NCI-H2171 treated with DMSO at 0.1 percent for 48 hours (cell line): ENCODE results near the gene HAND2.

Source experiments
- DNase-seq: peaks from one replicate; lab custom pipeline; 2025; lab: John Stamatoyannopoulos, UW

The HAND2 gene

GRCh38 chr4:173529477-173530325, at the start of gene HAND2:
HAND2 (minus strand) TSS chr4:173530229; CDS start chr4:173529289, 940 bp downstream.
- DNase-seq, result peak; percentile 71

- no peak for DNase-seq
Measured at GRCh38 chr4:173578956-173579355, 48.9 kb upstream of the HAND2 start.

- no peak for DNase-seq
Measured at GRCh38 chr4:173577963-173578362, 47.9 kb upstream of the HAND2 start.

GRCh38 chr4:173575482-173576152, 45.6 kb upstream of the HAND2 start:
- DNase-seq, result no peak

- DNase-seq, result no peak
Measured at GRCh38 chr4:173573725-173574124, 43.7 kb upstream of the HAND2 start.

GRCh38 chr4:173573286-173573685, 43.3 kb upstream of the HAND2 start:
- DNase-seq, result no peak

- DNase-seq, result no peak
Measured at GRCh38 chr4:173572493-173573129, 42.6 kb upstream of the HAND2 start.

GRCh38 chr4:173571620-173572019, 41.6 kb upstream of the HAND2 start:
- DNase-seq, result no peak

- DNase-seq, result no peak
Measured at GRCh38 chr4:173565281-173565680, 35.3 kb upstream of the HAND2 start.

- DNase-seq, result no peak
Measured at GRCh38 chr4:173564461-173564860, 34.4 kb upstream of the HAND2 start.

- DNase-seq, result no peak
Measured at GRCh38 chr4:173560896-173561295, 30.9 kb upstream of the HAND2 start.

GRCh38 chr4:173556398-173557131, 26.5 kb upstream of the HAND2 start:
- peak; percentile 29 for DNase-seq

GRCh38 chr4:173547889-173548288, 17.9 kb upstream of the HAND2 start:
- no peak for DNase-seq

- no peak for DNase-seq
Measured at GRCh38 chr4:173546776-173547175, 16.7 kb upstream of the HAND2 start.

GRCh38 chr4:173545440-173545839, 15.4 kb upstream of the HAND2 start:
- DNase-seq, result no peak

GRCh38 chr4:173543266-173543665, 13.2 kb upstream of the HAND2 start:
- no peak for DNase-seq

GRCh38 chr4:173539986-173540385, 10.0 kb upstream of the HAND2 start:
- DNase-seq, result no peak

GRCh38 chr4:173538909-173539445, 8.9 kb upstream of the HAND2 start:
- DNase-seq, result no peak

GRCh38 chr4:173538148-173538908, 8.3 kb upstream of the HAND2 start:
- no peak for DNase-seq

- DNase-seq, result no peak
Measured at GRCh38 chr4:173537613-173538147, 7.7 kb upstream of the HAND2 start.
